ENCODE data around the gene RCL1. TPM values are rescaled to one million over a fixed set of nuclear protein-coding genes. Genes with fewer than 3 reads are reported as not detected.

Gene RCL1
- total RNA-seq, 1 experiment from 2014 or later: 34.4 TPM

DNA sequence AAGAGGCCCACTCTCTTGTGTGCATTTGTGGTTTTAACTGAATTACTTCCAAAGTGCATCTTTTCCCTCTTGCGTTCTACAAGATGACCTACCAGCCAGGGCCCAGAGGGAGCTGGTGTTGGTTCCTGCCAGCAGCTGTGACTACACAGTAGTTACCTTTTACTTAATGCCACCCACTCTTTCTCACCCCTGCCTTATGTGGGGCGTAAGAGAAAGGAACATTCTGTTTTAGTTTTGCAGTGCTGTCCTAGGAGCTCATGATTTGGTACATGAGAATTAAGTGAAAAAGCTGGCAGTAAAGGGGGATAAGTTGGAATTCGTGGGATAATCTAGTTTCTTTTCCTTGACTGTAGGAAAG is 45.4 kb downstream of the RCL1 start:
- Mint-ChIP-seq H3K27me3 (ENCODE audit: low read depth) (no peaks in the 10 kb centered on the region), H3K4me3 (no peak overlapping the region), H3K27ac (no peak overlapping the region), H3K9me3 (no peaks in the 10 kb centered on the region), H3K36me3 (ENCODE audit: insufficient read depth in 1 of 3, low read depth in 3 of 3) (peaks cover 4 to 33% (median 10%) of the 10 kb centered on the region in 3 experiments; a peak in 5 of 7 replicates), H3K4me1 (peaks cover 6 to 8% of the 10 kb centered on the region in 2 experiments; a peak in 3 of 4 replicates)
- Histone ChIP-seq H3K4me2 (ENCODE audit: insufficient read depth, insufficient read length, low read length) (no peak overlapping the region), H3K56ac (ENCODE audit: insufficient read length, low read depth, low read length) (no peak overlapping the region), H2BK15ac (ENCODE audit: low read depth, low read length) (no peak overlapping the region), H2BK5ac (ENCODE audit: insufficient read length, low read length) (no peak overlapping the region), H3K79me1 (ENCODE audit: insufficient read depth, low read depth, low read length, poor library complexity, severe bottlenecking) (no peaks in the 10 kb centered on the region), H3K4me1 (ENCODE audit: insufficient read depth, low read length) (no peaks in the 10 kb centered on the region), H3K27ac (ENCODE audit: insufficient read length, low read depth, low read length) (no peak overlapping the region), H3K23ac (ENCODE audit: insufficient read length, low read depth, low read length) (no peak overlapping the region), H3K9me3 (ENCODE audit: control insufficient read depth, low read depth, low read length) (no peaks in the 10 kb centered on the region), H3K9ac (ENCODE audit: extremely low read depth, insufficient read length, low read length) (no peak overlapping the region), H3K14ac (ENCODE audit: insufficient read depth, low read length) (no peak overlapping the region), H2AFZ (ENCODE audit: low read length) (no peak overlapping the region), H2BK120ac (ENCODE audit: low read depth, low read length, poor library complexity, severe bottlenecking) (no peak overlapping the region), H4K8ac (replicated peaks; ENCODE audit: insufficient read length, low read depth, low read length) (no peak overlapping the region), H3K23me2 (ENCODE audit: insufficient read length, low read depth, low read length, poor library complexity, severe bottlenecking) (no peaks in the 10 kb centered on the region), H4K20me1 (ENCODE audit: control insufficient read depth, insufficient read depth, insufficient read length) (no peaks in the 10 kb centered on the region), H3K27me3 (ENCODE audit: insufficient read depth, low read length) (no peaks in the 10 kb centered on the region), H4K5ac (ENCODE audit: insufficient read length, low read depth, low read length) (no peak overlapping the region), H2BK12ac (ENCODE audit: insufficient read length, low read depth, low read length) (no peak overlapping the region), H3T11ph (ENCODE audit: low read length) (no peak overlapping the region), H3K18ac (ENCODE audit: insufficient read length, low read depth, low read length) (no peak overlapping the region), H3K79me2 (ENCODE audit: insufficient read depth, low read length) (no peaks in the 10 kb centered on the region), H4K91ac (ENCODE audit: insufficient read length, low read depth, low read length) (no peak overlapping the region), H2AK5ac (ENCODE audit: insufficient read length, low read length) (no peak overlapping the region), H2BK20ac (ENCODE audit: low read depth, low read length, poor library complexity, severe bottlenecking) (no peak overlapping the region), H3K4ac (ENCODE audit: low read depth, low read length) (no peak overlapping the region)
- no CpG with 5 or more reads among the region's 3 CpGs for WGBS (ENCODE audit: extremely low coverage, insufficient read length, low lambda C conversion rate)
- no peak for DNase-seq
- TF ChIP-seq, protein P1, sequence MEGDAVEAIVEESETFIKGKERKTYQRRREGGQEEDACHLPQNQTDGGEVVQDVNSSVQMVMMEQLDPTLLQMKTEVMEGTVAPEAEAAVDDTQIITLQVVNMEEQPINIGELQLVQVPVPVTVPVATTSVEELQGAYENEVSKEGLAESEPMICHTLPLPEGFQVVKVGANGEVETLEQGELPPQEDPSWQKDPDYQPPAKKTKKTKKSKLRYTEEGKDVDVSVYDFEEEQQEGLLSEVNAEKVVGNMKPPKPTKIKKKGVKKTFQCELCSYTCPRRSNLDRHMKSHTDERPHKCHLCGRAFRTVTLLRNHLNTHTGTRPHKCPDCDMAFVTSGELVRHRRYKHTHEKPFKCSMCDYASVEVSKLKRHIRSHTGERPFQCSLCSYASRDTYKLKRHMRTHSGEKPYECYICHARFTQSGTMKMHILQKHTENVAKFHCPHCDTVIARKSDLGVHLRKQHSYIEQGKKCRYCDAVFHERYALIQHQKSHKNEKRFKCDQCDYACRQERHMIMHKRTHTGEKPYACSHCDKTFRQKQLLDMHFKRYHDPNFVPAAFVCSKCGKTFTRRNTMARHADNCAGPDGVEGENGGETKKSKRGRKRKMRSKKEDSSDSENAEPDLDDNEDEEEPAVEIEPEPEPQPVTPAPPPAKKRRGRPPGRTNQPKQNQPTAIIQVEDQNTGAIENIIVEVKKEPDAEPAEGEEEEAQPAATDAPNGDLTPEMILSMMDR (conservative IDR thresholded peaks at IDR 0.05): no peak
